GM12878 (cell line): ENCODE measurements around the gene MRPL39. TPM values are rescaled to one million over a fixed set of nuclear protein-coding genes. Genes with fewer than 3 reads are reported as not detected.

ENCODE experiments used
- BRCA1 ChIP-seq: IDR thresholded peaks from 2 replicates; pipeline ENCODE4 v1.6.1; 2011; ENCODE audit warnings: low read depth, low read length, improper control_type of control experiment
- CHD4 ChIP-seq: fragments of 200-600 bp; sonication (generic); IDR thresholded peaks from 2 replicates; pipeline ENCODE4 v1.6.1; 2016; ENCODE audit warnings: mild to moderate bottlenecking
- EED ChIP-seq: sonication (generic); IDR thresholded peaks from 2 replicates; pipeline ENCODE4 v1.6.1; 2016; ENCODE audit warnings: antibody characterized with exemption, low read depth
- ETV6 ChIP-seq, 2 experiments: fragments of 450-650 bp in 1 of 2; IDR thresholded peaks in 1 of 2; conservative IDR thresholded peaks in 1 of 2; 2 replicates each; pipeline ENCODE4 v1.6.1; 2014; ENCODE audit warnings: antibody characterized with exemption in 1 of 2, borderline replicate concordance in 1 of 2, low read depth in 1 of 2, mild to moderate bottlenecking in 1 of 2, moderate library complexity in 1 of 2
- GABPA ChIP-seq: IDR thresholded peaks from 2 replicates; pipeline ENCODE4 v1.6.1; 2014; ENCODE audit warnings: antibody characterized with exemption, low read depth, mild to moderate bottlenecking, inconsistent platforms
- NFIC ChIP-seq: IDR thresholded peaks from 2 replicates; pipeline ENCODE4 v1.6.1; 2012; ENCODE audit warnings: low read depth, mild to moderate bottlenecking, inconsistent platforms, low read length, moderate library complexity
- PAX8 ChIP-seq: fragments of 450-650 bp; IDR thresholded peaks from 2 replicates; pipeline ENCODE4 v1.6.1; 2017; ENCODE audit warnings: mild to moderate bottlenecking, moderate library complexity
- POU2F2 ChIP-seq: IDR thresholded peaks from 3 replicates; pipeline ENCODE4 v1.6.1; 2011; ENCODE audit warnings: low read depth, mild to moderate bottlenecking, low read length, borderline replicate concordance
- SMARCA5 ChIP-seq: fragments of 450-650 bp; IDR thresholded peaks from 2 replicates; pipeline ENCODE4 v1.6.1; 2017; ENCODE audit warnings: mild to moderate bottlenecking
- SP1 ChIP-seq: IDR thresholded peaks from one replicate; pipeline ENCODE4 v1.6.1; 2011; ENCODE audit warnings: low read depth, low read length
- SREBF2 ChIP-seq: IDR thresholded peaks from 2 replicates; pipeline ENCODE4 v1.6.1; 2012; ENCODE audit warnings: mild to moderate bottlenecking, low read length
- STAT3 ChIP-seq: IDR thresholded peaks from 2 replicates; pipeline ENCODE4 v1.6.1; 2011; ENCODE audit warnings: low read depth, low read length, improper control_type of control experiment
- SUPT20H ChIP-seq: IDR thresholded peaks from 2 replicates; pipeline ENCODE4 v1.6.1; 2011; ENCODE audit warnings: low read depth, mild to moderate bottlenecking, low read length, moderate library complexity, borderline replicate concordance; ENCODE audit not compliant: control insufficient read depth
- TARDBP ChIP-seq: IDR thresholded peaks from 2 replicates; pipeline ENCODE4 v1.6.1; 2016; ENCODE audit warnings: borderline replicate concordance
- WRNIP1 ChIP-seq: IDR thresholded peaks from 2 replicates; pipeline ENCODE4 v1.6.1; 2011; ENCODE audit warnings: low read depth, low read length, improper control_type of control experiment, borderline replicate concordance
- polyA plus RNA-seq, 11 experiments: library from polyadenylated mRNA; depleted of rRNA in 4 of 11; unstranded in 6 of 11; stranded (reverse) in 5 of 11; fragments of >200 nt; fragmentation: Nextera tagmentation in 4 of 11; fragmentation: Illumina TruSeq in 1 of 11; extraction: Ambion mirVana in 4 of 11; extraction: Trizol in 1 of 11; gene quantifications; 1 replicate in 1 of 11; 2 replicates in 10 of 11; pipeline versions ENCODE4 v1.2.1 to v1.2.3, GENCODE V29; 2011 to 2016; ENCODE audit warnings: inconsistent platforms in 2 of 11, missing spikeins in 2 of 11, low read depth in 1 of 11
- total RNA-seq, 4 experiments: library from RNA; depleted of rRNA in 3 of 4; stranded (reverse); fragments of >200 nt in 3 of 4; fragmentation: Illumina TruSeq in 1 of 4; extraction: Trizol in 1 of 4; gene quantifications; 2 replicates each; pipeline versions ENCODE4 v1.2.1 to v1.2.3, GENCODE V29; 2013 to 2021
- TF ChIP-seq, protein P1 (sequence below): fragments of 450-650 bp; IDR thresholded peaks from 2 replicates; pipeline ENCODE4 v1.6.1; 2014; ENCODE audit warnings: mild to moderate bottlenecking
- TF ChIP-seq, protein P2 (sequence below): fragments of 450-650 bp; IDR thresholded peaks from 2 replicates; pipeline ENCODE4 v1.6.1; 2017; ENCODE audit warnings: borderline replicate concordance
- TF ChIP-seq, protein P3 (sequence below): IDR thresholded peaks from 2 replicates; pipeline ENCODE4 v1.6.1; 2012; ENCODE audit warnings: mild to moderate bottlenecking, low read depth, low read length
- TF ChIP-seq, protein P4 (sequence below): fragments of 450-650 bp; IDR thresholded peaks from 2 replicates; pipeline ENCODE4 v1.6.1; 2018; ENCODE audit warnings: mild to moderate bottlenecking, low read depth, moderate library complexity; ENCODE audit not compliant: partially characterized antibody
- TF ChIP-seq, protein P5 (sequence below): IDR thresholded peaks from 2 replicates; pipeline ENCODE4 v1.6.1; 2012; ENCODE audit warnings: low read length, inconsistent platforms

MRPL39 gene
- total and polyA plus RNA-seq, 10 of the 15 experiments (the other 5 are each of a cell fraction or from before 2014, with no cell fraction given): 68.8 to 292 (median 120) TPM

DNA sequence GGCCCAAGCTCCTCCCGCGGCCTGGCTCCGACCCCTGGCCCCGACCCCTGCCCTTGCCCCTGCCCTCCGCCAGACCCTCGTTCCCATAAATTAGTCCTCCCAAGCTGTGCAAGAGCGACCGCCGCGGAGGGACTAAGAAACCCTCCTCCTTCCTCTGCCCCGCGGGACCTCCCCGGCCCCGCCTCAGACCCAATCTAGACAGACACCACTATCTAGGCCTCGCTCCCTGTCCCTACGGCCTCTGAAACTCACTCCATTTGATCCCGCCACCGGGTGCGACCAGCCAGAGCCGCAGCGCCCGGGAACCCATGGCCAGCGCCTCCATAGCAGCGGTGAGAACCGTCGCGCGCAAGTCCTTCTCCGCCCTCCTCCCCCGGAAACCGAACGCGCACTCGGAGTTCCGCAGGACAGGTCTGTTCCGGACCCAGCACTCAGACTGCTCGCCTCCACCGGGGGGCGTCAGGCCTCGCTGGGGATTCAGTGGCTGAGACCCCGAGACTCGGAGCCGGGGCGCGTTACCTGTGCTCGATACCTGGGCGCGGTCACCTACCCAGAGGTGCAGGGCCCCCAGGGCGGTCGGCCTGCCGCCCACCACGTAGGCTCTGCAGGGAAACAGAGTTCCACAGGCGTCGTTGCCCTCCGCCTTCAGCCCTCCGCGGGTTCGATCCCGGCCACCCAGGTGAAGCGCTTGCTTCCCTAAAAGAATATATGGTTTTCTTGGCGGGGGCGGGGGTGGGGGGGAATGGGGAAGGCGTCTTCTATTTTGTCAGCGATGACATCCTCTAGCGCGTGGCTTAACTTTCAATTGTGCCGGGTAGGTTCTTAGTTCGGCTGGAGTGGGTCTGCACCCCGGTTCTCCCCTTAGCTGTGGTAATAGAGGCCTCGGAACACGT, at the start of gene MRPL39 (continued):
- TF ChIP-seq, protein P1, sequence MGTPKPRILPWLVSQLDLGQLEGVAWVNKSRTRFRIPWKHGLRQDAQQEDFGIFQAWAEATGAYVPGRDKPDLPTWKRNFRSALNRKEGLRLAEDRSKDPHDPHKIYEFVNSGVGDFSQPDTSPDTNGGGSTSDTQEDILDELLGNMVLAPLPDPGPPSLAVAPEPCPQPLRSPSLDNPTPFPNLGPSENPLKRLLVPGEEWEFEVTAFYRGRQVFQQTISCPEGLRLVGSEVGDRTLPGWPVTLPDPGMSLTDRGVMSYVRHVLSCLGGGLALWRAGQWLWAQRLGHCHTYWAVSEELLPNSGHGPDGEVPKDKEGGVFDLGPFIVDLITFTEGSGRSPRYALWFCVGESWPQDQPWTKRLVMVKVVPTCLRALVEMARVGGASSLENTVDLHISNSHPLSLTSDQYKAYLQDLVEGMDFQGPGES: no peak
- no peak for TF ChIP-seq PAX8
- TF ChIP-seq SUPT20H: no peak
- peak; percentile 88 for TF ChIP-seq TARDBP
- peak; percentile 40; the same call in 1 of the 2 replicates for TF ChIP-seq EED
- TF ChIP-seq WRNIP1: no peak
- TF ChIP-seq, protein P2, sequence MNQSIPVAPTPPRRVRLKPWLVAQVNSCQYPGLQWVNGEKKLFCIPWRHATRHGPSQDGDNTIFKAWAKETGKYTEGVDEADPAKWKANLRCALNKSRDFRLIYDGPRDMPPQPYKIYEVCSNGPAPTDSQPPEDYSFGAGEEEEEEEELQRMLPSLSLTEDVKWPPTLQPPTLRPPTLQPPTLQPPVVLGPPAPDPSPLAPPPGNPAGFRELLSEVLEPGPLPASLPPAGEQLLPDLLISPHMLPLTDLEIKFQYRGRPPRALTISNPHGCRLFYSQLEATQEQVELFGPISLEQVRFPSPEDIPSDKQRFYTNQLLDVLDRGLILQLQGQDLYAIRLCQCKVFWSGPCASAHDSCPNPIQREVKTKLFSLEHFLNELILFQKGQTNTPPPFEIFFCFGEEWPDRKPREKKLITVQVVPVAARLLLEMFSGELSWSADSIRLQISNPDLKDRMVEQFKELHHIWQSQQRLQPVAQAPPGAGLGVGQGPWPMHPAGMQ: no peak
- peak; percentile 98 for TF ChIP-seq SMARCA5
- TF ChIP-seq GABPA: peak; percentile 93
- TF ChIP-seq, protein P3, sequence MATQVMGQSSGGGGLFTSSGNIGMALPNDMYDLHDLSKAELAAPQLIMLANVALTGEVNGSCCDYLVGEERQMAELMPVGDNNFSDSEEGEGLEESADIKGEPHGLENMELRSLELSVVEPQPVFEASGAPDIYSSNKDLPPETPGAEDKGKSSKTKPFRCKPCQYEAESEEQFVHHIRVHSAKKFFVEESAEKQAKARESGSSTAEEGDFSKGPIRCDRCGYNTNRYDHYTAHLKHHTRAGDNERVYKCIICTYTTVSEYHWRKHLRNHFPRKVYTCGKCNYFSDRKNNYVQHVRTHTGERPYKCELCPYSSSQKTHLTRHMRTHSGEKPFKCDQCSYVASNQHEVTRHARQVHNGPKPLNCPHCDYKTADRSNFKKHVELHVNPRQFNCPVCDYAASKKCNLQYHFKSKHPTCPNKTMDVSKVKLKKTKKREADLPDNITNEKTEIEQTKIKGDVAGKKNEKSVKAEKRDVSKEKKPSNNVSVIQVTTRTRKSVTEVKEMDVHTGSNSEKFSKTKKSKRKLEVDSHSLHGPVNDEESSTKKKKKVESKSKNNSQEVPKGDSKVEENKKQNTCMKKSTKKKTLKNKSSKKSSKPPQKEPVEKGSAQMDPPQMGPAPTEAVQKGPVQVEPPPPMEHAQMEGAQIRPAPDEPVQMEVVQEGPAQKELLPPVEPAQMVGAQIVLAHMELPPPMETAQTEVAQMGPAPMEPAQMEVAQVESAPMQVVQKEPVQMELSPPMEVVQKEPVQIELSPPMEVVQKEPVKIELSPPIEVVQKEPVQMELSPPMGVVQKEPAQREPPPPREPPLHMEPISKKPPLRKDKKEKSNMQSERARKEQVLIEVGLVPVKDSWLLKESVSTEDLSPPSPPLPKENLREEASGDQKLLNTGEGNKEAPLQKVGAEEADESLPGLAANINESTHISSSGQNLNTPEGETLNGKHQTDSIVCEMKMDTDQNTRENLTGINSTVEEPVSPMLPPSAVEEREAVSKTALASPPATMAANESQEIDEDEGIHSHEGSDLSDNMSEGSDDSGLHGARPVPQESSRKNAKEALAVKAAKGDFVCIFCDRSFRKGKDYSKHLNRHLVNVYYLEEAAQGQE: peak; percentile 55
- peak; percentile 78 for TF ChIP-seq SP1
- 0 out of 2 replicates have a peak, but pooled peaks have one; percentile 38 for TF ChIP-seq CHD4
- TF ChIP-seq, protein P4, sequence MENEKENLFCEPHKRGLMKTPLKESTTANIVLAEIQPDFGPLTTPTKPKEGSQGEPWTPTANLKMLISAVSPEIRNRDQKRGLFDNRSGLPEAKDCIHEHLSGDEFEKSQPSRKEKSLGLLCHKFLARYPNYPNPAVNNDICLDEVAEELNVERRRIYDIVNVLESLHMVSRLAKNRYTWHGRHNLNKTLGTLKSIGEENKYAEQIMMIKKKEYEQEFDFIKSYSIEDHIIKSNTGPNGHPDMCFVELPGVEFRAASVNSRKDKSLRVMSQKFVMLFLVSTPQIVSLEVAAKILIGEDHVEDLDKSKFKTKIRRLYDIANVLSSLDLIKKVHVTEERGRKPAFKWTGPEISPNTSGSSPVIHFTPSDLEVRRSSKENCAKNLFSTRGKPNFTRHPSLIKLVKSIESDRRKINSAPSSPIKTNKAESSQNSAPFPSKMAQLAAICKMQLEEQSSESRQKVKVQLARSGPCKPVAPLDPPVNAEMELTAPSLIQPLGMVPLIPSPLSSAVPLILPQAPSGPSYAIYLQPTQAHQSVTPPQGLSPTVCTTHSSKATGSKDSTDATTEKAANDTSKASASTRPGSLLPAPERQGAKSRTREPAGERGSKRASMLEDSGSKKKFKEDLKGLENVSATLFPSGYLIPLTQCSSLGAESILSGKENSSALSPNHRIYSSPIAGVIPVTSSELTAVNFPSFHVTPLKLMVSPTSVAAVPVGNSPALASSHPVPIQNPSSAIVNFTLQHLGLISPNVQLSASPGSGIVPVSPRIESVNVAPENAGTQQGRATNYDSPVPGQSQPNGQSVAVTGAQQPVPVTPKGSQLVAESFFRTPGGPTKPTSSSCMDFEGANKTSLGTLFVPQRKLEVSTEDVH: peak; percentile 67
- TF ChIP-seq, protein P5, sequence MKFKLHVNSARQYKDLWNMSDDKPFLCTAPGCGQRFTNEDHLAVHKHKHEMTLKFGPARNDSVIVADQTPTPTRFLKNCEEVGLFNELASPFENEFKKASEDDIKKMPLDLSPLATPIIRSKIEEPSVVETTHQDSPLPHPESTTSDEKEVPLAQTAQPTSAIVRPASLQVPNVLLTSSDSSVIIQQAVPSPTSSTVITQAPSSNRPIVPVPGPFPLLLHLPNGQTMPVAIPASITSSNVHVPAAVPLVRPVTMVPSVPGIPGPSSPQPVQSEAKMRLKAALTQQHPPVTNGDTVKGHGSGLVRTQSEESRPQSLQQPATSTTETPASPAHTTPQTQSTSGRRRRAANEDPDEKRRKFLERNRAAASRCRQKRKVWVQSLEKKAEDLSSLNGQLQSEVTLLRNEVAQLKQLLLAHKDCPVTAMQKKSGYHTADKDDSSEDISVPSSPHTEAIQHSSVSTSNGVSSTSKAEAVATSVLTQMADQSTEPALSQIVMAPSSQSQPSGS: no peak
- no peak for TF ChIP-seq ETV6 (conservative IDR thresholded peaks at IDR 0.05 in 1 of 2, IDR thresholded peaks at IDR 0.05 in 1 of 2; ENCODE audit: borderline replicate concordance in 1 of 2, low read depth in 1 of 2)
- TF ChIP-seq STAT3: no peak
- TF ChIP-seq NFIC: no peak
- no peak for TF ChIP-seq BRCA1
- no peak for TF ChIP-seq SREBF2
- TF ChIP-seq POU2F2: peak; percentile 91
